ENCODE measurements around the gene STRN4.

GRCh38 chr19:46739290-46739771, 6.9 kb downstream of the STRN4 start:
- TF ChIP-seq CTCF (IDR thresholded peaks at IDR 0.05) (no peak), POLR2A (IDR thresholded peaks at IDR 0.05) (peak in 1 of 2 donors; percentile 22), EP300 (IDR thresholded peaks at IDR 0.05) (peak in 1 of 2 donors; percentile 18)

Data from tibial nerve (tissue), 4 donors.